GM21367 (cell line): ENCODE results near the gene ATG9B.

Experiments
- ATAC-seq: cut with Tn5 transposase; IDR thresholded peaks from one replicate; pipeline ENCODE4 v1.9.1; 2021; ENCODE audit not compliant: unreplicated experiment

Gene ATG9B

DNA sequence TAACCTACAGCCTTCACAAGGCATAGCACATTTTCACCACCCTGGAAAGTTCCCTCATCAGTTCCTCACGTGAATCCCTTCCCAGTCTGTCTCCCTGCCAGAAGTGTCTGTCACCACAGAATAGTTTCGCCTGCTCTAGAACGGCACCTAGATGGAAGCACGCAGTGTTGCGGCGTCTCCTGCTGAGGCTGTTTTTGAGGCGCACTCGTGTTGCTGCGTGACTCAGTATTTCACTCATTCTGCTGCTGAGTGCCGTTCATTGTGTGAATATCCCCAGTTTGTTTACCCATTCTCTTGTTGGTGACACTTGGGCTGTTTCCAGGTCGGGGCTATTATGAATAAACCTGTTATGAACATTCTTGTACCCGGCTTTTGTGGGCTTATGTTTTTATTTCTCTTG lies 20.7 kb downstream of the ATG9B start:
- no peak for ATAC-seq

GRCh38 chr7:151001546-151001945 lies 22.7 kb downstream of the ATG9B start:
- no peak for ATAC-seq

DNA sequence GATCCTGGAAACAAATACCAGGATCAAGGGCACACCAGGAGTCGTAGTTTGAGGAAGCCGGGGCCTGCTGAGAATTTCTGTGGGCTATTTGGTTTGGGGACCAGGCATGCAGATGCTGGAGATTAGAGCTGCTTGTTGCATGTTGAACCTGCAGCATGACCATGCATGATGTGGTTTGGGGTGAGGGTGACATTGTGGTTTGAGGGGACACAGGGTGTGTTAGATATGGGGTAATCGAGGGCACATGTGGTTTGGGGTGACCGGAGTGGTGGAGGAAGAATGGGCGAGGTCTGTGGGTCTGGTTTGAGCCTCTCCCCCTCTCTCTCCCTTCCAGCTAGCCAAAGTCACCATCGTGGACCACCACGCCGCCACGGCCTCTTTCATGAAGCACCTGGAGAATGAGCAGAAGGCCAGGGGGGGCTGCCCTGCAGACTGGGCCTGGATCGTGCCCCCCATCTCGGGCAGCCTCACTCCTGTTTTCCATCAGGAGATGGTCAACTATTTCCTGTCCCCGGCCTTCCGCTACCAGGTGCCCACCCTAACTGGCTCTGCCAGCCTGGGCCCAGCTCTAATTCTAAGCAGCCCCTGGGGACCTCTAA lies 23.3 kb downstream of the ATG9B start:
- no peak for ATAC-seq

DNA sequence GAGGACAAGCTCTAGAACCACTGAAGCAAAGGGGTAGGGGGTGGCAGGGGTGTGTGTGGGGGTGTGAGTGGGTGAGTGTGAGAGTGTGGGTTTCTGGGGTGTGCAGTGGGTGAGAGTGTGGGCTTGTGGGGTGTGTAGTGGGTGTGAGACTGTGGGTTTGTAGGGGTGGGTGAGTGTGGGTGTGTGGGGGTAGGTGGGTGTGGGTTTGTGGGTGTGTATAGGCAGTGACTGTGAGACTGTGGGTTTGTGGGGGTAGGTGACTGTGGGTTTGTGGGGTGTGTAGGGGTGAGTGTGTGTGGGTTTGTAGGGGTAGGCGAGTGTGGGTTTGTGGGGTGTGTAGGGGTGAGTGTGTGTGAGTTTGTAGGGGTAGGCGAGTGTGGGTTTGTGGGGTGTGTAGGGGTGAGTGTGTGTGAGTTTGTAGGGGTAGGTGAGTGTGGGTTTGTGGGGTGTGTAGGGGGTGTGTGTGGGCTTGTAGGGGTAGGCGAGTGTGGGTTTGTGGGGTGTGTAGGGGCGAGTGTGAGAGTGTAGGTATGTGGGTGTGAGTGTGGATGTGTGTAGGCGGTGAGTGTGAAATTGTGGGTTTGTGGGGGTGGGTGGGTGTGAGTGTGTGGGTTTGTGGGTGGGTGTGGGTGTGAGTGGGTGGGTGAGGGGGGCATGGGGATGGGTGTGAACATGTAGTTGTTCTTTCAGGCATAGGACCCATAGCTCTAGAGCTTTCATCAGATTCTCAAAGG lies 24.6 kb downstream of the ATG9B start:
- ATAC-seq = no peak

GRCh38 chr7:150999001-150999400 lies 25.3 kb downstream of the ATG9B start:
- no peak for ATAC-seq

GRCh38 chr7:150998341-150998740 lies 26.0 kb downstream of the ATG9B start:
- ATAC-seq = no peak

DNA sequence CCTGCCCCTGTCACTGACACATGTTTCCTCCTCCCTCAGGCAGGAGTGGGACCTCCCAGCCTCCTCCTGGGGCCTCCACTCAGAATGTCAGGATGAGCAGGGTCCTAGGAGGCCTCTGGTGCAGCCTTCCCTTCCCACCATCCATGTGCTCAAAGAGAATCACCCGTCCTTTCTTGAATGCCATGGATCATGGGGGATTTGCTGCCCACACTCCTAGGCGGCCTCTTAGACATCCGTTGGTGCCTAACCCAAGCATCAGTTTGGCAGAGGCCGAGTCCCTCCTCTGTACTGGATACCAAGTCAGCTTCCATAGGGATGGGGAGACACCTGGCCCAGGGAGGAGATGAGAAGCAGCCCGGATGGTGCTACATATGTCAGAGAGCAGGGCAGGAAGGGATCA lies 26.5 kb downstream of the ATG9B start:
- no peak for ATAC-seq

DNA sequence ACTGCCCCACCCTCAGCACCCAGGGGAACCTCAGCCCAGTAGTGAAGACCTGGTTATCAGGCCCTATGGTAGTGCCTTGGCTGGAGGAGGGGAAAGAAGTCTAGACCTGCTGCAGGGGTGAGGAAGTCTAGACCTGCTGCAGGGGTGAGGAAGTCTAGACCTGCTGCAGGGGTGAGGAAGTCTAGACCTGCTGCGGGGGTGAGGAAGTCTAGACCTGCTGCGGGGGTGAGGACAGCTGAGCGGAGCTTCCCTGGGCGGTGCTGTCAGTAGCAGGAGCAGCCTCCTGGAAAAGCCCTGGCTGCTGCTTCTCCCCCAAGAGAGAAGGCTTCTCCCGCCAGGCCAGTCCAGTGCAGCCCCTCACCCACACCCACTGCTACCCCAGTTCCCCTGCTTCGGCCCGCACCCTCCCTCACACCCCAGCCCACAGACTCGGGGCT lies 27.2 kb downstream of the ATG9B start:
- ATAC-seq = no peak

DNA sequence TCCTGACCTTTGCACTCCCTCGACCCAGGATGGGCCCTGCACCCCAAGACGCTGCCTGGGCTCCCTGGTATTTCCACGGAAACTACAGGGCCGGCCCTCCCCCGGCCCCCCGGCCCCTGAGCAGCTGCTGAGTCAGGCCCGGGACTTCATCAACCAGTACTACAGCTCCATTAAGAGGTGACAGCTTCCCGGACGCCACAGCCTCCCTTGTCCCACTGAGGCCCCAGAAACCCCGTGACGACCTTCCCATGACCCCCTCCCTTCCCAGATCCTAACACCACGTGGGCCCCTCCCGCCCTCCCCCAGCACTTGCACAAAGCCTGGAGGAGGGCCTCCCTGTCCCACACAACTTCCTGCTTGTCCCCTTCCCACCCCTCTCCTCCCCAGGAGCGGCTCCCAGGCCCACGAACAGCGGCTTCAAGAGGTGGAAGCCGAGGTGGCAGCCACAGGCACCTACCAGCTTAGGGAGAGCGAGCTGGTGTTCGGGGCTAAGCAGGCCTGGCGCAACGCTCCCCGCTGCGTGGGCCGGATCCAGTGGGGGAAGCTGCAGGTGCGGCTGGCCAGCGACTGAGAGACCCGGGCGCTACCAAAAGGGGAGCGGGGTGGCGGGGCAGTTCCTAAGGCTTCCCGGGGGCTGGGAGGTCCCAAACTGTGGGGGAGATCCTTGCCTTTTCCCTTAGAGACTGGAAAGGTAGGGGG lies 27.8 kb downstream of the ATG9B start:
- ATAC-seq = no peak

DNA sequence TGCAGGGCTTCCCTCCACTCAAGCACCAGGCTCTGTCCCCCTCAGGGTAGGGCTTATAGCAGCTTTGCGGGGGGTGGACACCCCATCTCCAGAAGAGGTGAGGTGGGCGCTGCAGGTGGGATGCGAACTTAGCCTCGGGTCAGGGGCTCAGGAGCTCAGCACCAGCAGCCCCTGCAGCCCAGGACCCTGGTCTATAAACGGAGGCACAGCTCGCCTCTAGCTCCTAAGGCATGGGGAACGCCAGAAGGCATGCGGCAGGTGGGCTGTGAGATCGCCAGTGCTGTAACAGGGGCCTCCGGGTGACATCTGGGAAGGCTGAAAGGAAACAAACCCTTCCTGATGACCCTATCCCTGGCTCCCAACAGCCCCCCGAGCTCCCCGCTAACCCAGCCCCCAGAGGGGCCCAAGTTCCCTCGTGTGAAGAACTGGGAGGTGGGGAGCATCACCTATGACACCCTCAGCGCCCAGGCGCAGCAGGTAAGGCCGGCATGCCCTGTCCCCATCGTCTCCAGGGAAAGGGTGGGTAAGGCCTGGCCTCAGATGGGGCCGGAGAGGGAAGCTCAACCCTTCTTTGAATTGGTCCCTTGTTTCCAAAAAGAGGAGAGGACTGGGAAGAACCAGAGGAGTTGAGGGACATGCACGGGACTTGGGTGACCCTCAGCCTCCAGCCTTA lies 29.3 kb downstream of the ATG9B start:
- ATAC-seq = no peak

GRCh38 chr7:150994141-150994837 lies 30.0 kb downstream of the ATG9B start:
- ATAC-seq = no peak

DNA sequence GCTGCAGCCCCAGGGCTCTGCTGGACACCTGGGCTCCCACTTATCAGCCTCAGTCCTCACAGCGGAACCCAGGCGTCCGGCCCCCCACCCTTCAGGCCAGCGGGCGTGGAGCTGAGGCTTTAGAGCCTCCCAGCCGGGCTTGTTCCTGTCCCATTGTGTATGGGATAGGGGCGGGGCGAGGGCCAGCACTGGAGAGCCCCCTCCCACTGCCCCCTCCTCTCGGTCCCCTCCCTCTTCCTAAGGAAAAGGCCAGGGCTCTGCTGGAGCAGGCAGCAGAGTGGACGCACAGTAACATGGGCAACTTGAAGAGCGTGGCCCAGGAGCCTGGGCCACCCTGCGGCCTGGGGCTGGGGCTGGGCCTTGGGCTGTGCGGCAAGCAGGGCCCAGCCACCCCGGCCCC lies 30.8 kb downstream of the ATG9B start:
- no peak for ATAC-seq

DNA sequence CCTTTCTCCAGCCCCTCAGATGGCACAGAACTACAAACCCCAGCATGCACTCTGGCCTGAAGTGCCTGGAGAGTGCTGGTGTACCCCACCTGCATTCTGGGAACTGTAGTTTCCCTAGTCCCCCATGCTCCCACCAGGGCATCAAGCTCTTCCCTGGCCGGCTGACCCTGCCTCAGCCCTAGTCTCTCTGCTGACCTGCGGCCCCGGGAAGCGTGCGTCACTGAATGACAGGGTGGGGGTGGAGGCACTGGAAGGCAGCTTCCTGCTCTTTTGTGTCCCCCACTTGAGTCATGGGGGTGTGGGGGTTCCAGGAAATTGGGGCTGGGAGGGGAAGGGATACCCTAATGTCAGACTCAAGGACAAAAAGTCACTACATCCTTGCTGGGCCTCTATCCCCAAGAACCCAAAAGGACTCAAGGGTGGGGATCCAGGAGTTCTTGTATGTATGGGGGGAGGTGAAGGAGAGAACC lies 31.4 kb downstream of the ATG9B start:
- ATAC-seq = no peak

- ATAC-seq = no peak
Measured at GRCh38 chr7:150992051-150992640, 32.1 kb downstream of the ATG9B start.

- ATAC-seq = no peak
Measured at GRCh38 chr7:150990416-150991186, 33.7 kb downstream of the ATG9B start, which contains the start of gene NOS3. TSS of gene NOS3 (plus strand) at chr7:150991017. CDS start at chr7:150993804, 2,787 bp downstream.

DNA sequence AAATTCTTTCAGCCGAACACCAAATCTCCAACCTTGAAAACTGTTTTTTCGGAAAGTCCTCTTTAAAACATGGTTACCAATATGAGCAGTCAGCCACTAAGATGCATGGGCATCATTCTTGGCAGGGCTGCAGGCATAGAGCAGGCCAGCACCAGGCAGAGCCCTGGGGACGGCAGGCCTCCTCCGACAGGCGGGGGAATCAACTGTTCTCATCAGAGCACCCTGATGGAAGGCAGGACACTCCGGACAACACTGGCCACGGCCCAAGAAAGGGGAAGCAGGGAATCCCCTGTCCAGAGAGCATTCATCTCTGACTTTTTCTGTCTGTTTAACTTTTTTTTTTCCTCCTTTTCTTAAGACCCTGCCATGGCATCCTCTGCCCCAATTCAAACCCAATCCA lies 34.8 kb downstream of the ATG9B start:
- ATAC-seq = no peak

GRCh38 chr7:150988230-150989226 lies 35.8 kb downstream of the ATG9B start:
- ATAC-seq = no peak

DNA sequence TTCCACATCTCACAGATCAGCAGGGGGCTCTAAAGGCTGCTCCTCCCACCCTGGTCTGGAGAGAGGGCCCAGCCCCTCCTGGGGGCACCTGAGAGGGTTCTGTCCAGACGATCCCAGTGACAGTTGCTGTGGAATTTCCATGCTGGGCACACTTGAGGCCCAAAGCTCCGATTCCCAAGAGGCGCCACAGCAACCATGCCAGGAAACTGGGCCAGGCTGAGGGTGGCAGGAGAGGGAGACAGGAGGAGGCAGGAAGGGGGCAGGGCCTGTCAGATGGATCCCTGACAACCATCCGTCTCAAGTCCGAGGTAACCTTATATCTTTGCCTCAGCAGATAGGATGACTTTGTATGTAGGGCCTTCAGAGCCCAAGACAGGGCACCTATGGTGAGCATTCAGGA lies 37.7 kb downstream of the ATG9B start:
- no peak for ATAC-seq
